Body of pancreas (tissue), 4 donors: ENCODE data around the gene IL15RA. TPM values are rescaled to one million over a fixed set of nuclear protein-coding genes. Genes with fewer than 3 reads are reported as not detected.

Source experiments
- ATAC-seq: fragments of 150-250 bp; one replicate; pipeline ENCODE4 v1.9.1; 2016
- DNase-seq, 4 donors: peaks; one replicate each; pipeline ENCODE4 v3.0.0-alpha.2; 2019
- H3K27ac ChIP-seq, 4 donors: fragments of 200-600 bp; sonication (generic); 1 replicate in 3 of 4; 2 replicates in 1 of 4; pipeline versions ENCODE4 v1.5.1 to v1.6.1; 2016 to 2019; ENCODE audit warnings: mild to moderate bottlenecking in 1 of 4, mixed read lengths in 1 of 4, moderate library complexity in 1 of 4
- H3K27me3 ChIP-seq, 2 donors: fragments of 200-600 bp; sonication (generic); one replicate each; pipeline ENCODE4 v1.6.0; 2016; ENCODE audit warnings: mild to moderate bottlenecking in 1 of 2
- H3K36me3 ChIP-seq, 2 donors: fragments of 200-600 bp; sonication (generic); replicated peaks in 1 of 2; 2 replicates each; pipeline ENCODE4 v1.5.1; 2016; ENCODE audit warnings: low read depth in 2 of 2; ENCODE audit not compliant: insufficient read depth in 1 of 2
- H3K4me1 ChIP-seq: fragments of 200-600 bp; sonication (generic); one replicate; pipeline ENCODE4 v1.6.0; 2016
- H3K4me3 ChIP-seq, 2 donors: fragments of 200-600 bp; sonication (generic); 1 replicate in 1 of 2; 2 replicates in 1 of 2; pipeline ENCODE4 v1.5.1; 2016 to 2019
- H3K9me3 ChIP-seq, 3 donors: fragments of 200-600 bp; sonication (generic); 1 replicate in 2 of 3; 2 replicates in 1 of 3; pipeline ENCODE4 v1.5.1; 2016
- CTCF ChIP-seq, 7 experiments: fragments of 450-650 bp in 4 of 7; fragments of 200-600 bp in 3 of 7; sonication (generic) in 3 of 7; IDR thresholded peaks; one replicate each; pipeline ENCODE4 v1.5.1; 2016 to 2019; ENCODE audit warnings: antibody characterized with exemption in 7 of 7
- POLR2A ChIP-seq, 3 donors: fragments of 450-650 bp; IDR thresholded peaks; one replicate each; pipeline ENCODE4 v1.6.1; 2016; ENCODE audit warnings: antibody characterized with exemption in 3 of 3, mild to moderate bottlenecking in 2 of 3
- WGBS, 2 donors: methylation state at CpG; one replicate each; pipeline ENCODE4 v1.1.5; 2017; 5-methylcytosine and 5-hydroxymethylcytosine counted together
- intact Hi-C: fragments of 100-400 bp; cut with DNase I; formaldehyde crosslinking; loops from one replicate; pipeline ENCODE4 v1.15.1; 2023
- total RNA-seq, 2 donors: library from RNA; depleted of rRNA; stranded (reverse); fragments of >200 nt; gene quantifications; one replicate each; pipeline ENCODE4 v1.1.0, GENCODE V29; 2016

IL15RA gene
- total RNA-seq, 2 donors from 2014 or later = 14.3 to 15.5 TPM

GRCh38 chr10:5945561-5946418 lies 31.6 kb downstream of the IL15RA start:
- intact Hi-C loops = no loop called here
- WGBS, 2 donors = 64 to 79% methylated on average over 20 to 21 of the region's 21 CpGs
- Histone ChIP-seq H3K36me3 (no peaks in the 10 kb centered on the region), H3K27ac (peak overlapping the region; percentile 93 to 99 (median 94)), H3K4me3 (no peak overlapping the region), H3K27me3 (no peaks in the 10 kb centered on the region), H3K4me1 (peaks cover 42% of the 10 kb centered on the region), H3K9me3 (no peaks in the 10 kb centered on the region)
- TF ChIP-seq POLR2A (IDR thresholded peaks at IDR 0.05) = peak in 2 of 3 donors; percentile 9 to 15
- no peak for TF ChIP-seq CTCF (IDR thresholded peaks at IDR 0.05)
- DNase-seq = peak in 3 of 4 donors; percentile 37 to 64 (median 39)
- no peak for ATAC-seq

- no peaks in the 10 kb centered on the region for H3K27me3 ChIP-seq
- DNase-seq (no peak), ATAC-seq (no peak)
- peaks cover 35% of the 10 kb centered on the region for H3K4me1 ChIP-seq
- TF ChIP-seq POLR2A (IDR thresholded peaks at IDR 0.05) = no peak
- no peak for TF ChIP-seq CTCF (IDR thresholded peaks at IDR 0.05)
- H3K27ac ChIP-seq = peak overlapping the region; percentile 93 to 99 (median 94)
- 87 to 88% methylated on average over 8 to 9 of the region's 9 CpGs for WGBS, 2 donors
- H3K4me3 ChIP-seq = no peak overlapping the region
- no peaks in the 10 kb centered on the region for H3K9me3 ChIP-seq
- intact Hi-C loops = no loop called here
- no peaks in the 10 kb centered on the region for H3K36me3 ChIP-seq
Measured at GRCh38 chr10:5945190-5945509, 32.2 kb downstream of the IL15RA start.

- Histone ChIP-seq H3K4me1 (peaks cover 30% of the 10 kb centered on the region), H3K4me3 (no peak overlapping the region), H3K27me3 (no peaks in the 10 kb centered on the region), H3K36me3 (no peaks in the 10 kb centered on the region), H3K27ac (peak overlapping the region; percentile 93 to 99 (median 94)), H3K9me3 (no peaks in the 10 kb centered on the region)
- peak in 1 of 7 experiments; percentile 18 for TF ChIP-seq CTCF (IDR thresholded peaks at IDR 0.05)
- peak; percentile 32 to 79 (median 76) for TF ChIP-seq POLR2A (IDR thresholded peaks at IDR 0.05)
- WGBS, 2 donors = 18 to 21% methylated on average over 7 of the region's 7 CpGs
- intact Hi-C loops = no loop called here
- DNase-seq (peak; percentile 91 to 97 (median 96)), ATAC-seq (peak; percentile 95)
Measured at GRCh38 chr10:5944389-5945189, 32.8 kb downstream of the IL15RA start.

GRCh38 chr10:5943536-5943935 lies 33.8 kb downstream of the IL15RA start:
- H3K4me1 ChIP-seq = peaks cover 23% of the 10 kb centered on the region
- intact Hi-C loops = no loop called here
- TF ChIP-seq CTCF (IDR thresholded peaks at IDR 0.05) (peak in 1 of 7 experiments; percentile 7), POLR2A (IDR thresholded peaks at IDR 0.05) (peak in 1 of 3 donors; percentile 38)
- DNase-seq (peak; percentile 50 to 64 (median 54)), ATAC-seq (peak; percentile 20)
- 35 to 44% methylated on average over 6 to 15 of the region's 15 CpGs for WGBS, 2 donors
- H3K4me3 ChIP-seq = no peak overlapping the region
- no peaks in the 10 kb centered on the region for H3K9me3 ChIP-seq
- H3K27me3 ChIP-seq = no peaks in the 10 kb centered on the region
- H3K36me3 ChIP-seq = no peaks in the 10 kb centered on the region
- peak overlapping the region; percentile 93 to 99 (median 94) for H3K27ac ChIP-seq
